GM19395 (cell line): ENCODE measurements around the gene FUT3.
"Not testable (repeated sequence)": the region's sequence is repeated elsewhere in the genome, so short reads cannot be mapped to it uniquely, and the experiment has no call there.

Experiments
- ATAC-seq: cut with Tn5 transposase; IDR thresholded peaks from one replicate; pipeline ENCODE4 v1.9.1; 2021; ENCODE audit warnings: mild to moderate bottlenecking, moderate library complexity; ENCODE audit not compliant: unreplicated experiment

Gene FUT3

DNA sequence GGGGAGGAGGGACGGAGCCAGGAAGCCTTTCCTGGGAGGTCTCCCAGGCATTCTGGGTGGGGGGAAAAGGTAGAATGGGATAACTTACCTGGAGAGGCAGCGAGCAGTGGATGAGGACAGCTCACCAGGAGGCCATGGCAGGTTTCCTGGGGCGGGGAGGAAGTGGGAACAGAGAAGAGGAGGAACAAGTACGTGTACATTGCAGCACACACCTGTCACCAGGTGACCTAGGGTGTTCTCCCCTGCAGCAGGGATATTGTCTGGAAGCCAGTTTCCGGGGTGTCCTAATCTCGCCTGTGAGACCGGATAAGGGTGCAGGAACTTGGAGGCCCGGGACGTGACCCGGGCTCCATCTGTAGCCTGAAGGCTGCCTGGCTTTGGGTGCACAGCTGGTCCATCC lies at the start of gene FUT3:
FUT3 (minus strand) TSS at position 148 of the 400 bp plus-strand sequence.
- no peak for ATAC-seq

DNA sequence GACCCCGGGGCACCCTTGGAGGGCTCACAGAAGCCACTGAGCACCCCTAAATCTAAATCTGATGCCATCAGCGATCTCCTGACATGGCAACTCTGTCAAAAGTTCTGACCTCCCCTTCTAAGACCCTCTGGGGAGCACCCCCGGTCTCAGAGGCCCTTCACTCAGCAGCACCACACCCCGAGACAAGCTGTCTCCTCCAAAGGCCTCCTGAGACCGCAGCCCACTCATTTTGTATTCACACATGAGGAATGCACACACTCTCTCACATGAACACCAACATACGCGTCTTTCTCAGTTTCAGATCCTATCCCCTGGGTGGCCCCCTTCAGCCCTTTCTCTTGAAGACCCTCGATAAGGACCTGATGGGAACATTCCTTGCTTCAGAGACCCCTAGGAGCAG lies 49.7 kb upstream of the FUT3 start:
- ATAC-seq, result no peak

DNA sequence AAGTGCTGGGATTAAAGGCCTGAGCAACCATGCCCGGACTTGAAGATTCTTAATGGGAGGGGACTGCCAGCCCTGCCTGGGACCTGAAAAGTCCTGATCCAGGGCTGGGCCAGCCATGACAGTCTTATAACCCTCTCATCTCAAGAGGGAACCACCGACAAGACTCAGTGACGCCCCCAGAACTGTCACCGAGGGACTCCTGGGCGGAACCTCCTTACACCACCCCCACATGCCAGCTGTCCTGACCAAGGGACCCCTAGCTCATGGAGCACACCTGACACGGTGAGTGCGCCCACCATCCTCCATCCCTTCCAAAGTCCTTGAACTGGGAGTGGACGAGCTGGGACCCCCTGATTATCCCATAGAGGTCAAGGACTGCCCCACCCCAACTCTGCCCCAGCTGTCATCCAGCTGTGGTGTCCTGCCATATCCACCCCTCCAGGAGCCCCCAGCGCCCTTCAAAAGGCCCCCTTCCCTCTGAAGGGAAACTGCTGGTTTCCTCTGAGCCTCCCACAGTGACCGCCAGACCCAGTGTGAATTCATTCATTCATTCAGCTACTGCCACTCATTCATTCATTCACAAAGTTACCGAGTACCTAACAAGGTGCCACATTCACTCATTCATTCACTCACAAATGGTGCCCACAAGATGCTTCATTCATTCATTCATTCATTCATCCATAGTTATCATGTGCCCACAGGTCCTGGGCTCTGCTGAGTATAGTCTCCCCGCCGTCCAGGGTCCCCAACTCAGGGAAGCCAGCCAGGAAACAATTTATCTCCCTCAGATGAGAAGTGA lies 48.7 kb upstream of the FUT3 start:
- ATAC-seq, result no peak

DNA sequence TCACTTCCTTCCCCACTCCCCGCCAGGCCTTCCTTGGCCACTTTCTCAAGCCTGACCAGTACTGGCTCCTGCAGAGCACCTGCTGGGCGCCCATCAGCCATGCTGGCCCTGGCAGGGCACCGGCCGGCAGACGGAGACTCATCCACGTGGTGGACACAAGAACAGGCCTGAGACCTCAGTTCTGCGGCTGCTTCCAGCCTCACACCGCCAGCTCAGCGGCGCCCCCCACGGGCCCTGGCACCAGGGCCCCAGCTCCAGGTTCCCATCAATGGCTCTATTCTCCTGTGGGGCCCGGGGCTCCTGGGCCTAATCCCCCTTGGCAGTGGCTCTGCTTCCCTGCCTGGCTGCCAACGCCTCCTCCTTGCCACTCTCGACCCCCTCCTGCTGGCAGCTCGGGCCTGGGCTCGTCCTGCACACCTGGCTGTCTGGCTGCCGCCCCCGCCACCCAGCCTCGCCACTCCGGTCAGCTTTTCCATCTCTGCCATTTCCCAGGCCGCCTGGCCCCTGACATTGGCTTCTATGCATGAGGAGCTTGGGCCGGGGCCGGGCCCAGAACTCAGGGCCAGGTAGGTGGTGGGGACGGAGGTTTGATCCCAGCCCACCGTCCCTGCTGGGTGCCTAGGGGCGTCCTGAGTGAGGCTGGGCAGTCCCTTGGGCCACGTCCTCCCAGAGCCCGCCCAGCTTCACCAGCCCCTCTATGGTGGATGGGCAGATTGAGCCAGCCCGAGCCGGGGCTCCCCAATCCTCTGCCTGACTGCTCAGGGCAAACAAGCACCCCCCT lies 46.1 kb upstream of the FUT3 start:
- ATAC-seq, result no peak

DNA sequence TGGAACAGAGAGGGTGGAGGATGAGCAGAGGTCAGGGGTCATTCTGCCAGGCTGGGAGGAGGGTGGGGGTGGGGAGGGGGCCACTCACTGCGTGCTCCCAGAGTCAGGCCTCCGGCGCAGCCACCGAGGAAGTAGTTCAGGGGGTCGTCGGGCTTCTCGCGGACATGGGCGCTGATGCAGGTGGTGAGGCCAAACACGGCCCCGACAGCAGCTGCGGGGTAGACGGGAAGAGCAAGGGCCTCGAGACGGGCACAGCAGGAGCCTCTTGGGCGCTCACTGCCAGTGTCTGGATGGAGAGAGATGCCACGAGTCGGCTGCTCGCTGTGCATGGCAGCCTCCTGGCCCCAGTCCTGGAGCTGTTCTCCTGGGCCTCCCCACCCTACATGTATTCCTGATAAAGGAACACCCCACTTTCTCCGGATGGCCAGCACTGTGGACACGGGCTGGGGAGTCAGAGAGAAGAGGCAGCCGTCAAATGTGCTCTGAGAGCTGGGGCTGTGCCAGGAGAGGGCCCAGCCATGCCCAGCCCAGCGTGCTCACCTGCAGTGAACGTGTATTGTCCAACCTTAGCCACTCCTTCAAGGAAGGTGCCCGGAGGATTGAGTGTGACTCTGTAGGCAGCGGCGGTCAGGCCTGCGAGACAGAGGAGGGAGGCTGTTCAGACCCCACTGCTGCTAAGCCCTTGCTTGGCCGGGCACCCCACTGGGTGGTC lies 45.3 kb upstream of the FUT3 start:
- ATAC-seq, result no peak

DNA sequence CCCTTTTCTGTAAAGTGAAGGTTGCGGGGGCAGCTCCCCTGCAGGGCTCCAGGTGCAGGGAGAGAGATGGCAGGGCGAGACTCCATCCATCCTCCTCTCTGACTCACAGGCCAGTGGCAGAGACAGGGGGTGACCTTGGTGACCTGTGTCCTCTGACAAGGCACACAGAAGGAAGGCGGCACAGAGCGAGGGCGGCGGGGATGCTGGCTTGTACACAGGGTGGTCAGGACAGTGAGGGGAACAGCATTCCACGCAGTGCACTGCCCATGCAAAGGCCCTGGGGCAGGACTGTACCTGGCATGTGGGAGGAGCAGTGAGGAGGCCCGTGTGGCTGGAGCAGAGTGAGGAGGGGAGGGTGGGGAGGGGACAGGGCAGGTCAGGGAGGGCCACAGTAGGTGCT lies 44.6 kb upstream of the FUT3 start:
- no peak for ATAC-seq

DNA sequence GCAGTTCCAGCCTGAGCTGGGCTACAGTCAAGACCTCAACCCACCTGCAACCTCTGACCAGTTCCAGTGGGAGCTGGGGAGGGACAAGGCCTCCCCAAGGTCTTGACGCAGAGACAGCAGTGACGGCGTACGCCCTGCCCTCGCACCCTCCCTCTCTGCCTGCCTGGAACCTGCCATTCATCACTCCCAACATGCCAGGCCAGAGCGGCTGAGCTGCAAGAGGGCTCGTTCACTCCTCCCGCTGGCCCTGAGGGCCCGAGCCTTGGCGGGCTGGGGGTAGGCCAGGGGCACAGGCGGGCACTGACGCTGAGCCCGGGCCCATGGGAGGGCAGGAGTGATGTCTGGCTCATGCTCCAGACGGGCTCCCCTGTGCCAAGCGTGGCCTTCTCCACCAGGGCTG lies 44.2 kb upstream of the FUT3 start:
- ATAC-seq, result no peak

DNA sequence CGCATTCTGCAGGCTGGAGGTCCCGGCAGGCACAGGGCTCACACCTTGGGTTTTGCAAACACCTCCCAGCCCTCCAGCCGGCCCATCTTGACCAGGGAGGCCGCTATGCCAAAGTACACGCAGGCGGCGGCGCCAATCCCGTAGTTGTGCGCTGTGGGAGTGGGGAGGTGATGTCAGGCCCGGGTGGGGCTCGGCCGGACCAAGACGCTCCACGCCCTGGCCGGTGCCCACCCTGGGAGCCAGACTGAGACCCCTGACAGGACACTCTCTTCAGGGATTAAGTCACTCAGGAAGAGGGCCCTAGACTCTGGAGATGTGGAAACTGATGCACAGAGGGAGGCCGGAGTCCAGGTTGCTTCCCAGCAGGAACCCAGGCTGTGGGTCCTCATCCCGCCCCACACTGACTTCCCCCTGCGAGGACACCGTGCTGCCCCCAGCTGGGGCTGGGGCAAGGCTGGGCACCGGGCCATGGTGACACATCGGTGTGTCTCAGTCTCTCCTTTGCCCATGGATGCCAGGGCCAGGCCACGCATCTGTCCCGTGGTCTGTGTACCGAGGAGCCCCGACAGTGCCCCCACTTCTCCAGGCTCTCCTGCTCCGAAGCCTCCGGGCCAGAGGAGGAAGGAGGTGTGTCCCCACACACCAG lies 43.6 kb upstream of the FUT3 start:
- no peak for ATAC-seq

DNA sequence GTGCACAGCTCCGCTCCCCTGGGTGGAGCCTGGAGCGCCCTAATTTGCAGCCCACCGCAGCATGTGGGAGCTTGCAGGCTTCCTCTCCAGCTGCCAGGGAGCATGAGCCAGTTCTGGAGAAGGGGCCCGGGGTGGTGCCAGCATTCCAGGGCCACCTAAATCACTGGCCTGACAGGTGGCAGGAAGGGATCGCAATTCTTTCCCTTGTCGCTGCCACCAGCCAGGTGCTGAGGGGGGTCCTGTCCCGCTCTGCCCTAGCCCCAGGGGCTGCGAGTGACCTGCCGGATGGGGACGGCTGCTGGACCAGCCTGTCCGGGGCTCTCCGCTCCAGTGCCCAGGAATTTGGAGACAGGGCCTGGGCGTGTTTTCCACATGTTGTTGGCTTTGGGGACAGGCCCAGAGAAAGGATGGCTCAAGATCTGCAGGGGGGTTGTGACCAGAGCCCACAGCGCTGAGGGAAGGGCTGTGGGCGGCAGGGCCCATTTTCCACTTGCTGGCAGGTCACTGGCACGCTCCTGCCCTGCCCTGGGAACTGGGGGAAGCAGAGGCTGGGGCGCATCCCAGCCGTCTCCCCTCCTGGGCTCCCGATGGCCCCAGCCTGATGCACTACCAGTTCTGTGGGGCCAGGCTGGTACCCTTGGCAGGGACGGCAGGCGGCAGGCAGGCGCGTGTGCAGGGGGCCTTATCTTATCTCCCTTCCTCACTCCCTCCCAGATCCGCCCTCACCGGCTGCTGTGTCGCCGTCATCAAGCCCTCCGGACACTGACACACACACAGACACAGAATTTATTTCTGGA lies 42.9 kb upstream of the FUT3 start:
- no peak for ATAC-seq

DNA sequence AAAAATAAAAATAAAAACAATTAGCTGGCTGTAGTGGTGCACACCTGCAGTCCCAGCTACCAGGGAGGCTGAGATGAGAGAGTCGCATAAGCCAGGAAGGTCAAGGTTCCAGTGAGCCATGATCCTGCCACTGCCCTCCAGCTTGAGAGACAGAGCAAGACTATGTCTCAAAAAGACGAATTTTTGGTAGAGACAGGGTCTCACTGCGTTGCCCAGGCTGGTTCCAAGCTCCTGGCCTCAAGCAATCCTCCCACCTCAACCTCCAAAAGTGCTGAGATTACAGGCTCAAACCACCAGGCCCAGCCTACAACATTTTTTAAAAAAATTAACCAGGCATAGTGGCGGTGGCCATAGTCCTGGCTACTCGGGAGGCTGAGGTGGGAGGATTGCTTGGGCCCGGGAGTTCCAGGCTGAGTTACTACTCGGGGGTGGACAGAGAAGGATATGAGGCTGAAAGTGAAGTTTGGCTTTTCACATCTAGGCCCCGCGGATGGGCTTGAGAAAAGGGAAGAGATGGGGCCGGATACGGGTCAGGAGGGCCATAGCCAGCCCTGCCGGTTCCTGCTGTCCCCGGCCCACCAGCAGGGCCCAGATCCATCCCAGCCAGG lies 42.2 kb upstream of the FUT3 start:
- ATAC-seq, result no peak

DNA sequence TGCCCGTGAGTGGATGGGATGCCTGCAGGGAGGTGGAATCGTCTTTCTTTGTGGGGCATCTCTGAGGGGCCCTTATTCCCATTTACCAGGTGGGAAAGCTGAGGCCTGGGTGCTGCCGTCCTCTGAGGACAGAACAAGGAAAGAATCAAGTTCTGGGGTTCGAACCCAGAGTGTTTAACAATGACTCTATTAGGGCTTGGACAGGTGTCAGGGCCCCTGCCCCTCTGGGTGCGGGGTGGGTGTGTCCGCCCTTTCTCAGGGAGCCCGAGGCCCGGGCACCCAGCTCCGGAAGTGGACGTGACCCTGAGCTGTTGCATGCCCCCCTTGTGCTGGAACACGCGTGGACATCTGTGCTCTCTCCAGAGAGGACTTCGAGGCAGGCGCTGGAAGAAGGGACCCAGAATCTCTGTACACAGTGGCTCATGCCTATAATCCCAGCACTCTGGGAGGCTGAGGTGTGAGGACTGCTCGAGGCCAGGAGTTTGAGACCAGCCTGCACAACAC lies 41.6 kb upstream of the FUT3 start:
- no peak for ATAC-seq

DNA sequence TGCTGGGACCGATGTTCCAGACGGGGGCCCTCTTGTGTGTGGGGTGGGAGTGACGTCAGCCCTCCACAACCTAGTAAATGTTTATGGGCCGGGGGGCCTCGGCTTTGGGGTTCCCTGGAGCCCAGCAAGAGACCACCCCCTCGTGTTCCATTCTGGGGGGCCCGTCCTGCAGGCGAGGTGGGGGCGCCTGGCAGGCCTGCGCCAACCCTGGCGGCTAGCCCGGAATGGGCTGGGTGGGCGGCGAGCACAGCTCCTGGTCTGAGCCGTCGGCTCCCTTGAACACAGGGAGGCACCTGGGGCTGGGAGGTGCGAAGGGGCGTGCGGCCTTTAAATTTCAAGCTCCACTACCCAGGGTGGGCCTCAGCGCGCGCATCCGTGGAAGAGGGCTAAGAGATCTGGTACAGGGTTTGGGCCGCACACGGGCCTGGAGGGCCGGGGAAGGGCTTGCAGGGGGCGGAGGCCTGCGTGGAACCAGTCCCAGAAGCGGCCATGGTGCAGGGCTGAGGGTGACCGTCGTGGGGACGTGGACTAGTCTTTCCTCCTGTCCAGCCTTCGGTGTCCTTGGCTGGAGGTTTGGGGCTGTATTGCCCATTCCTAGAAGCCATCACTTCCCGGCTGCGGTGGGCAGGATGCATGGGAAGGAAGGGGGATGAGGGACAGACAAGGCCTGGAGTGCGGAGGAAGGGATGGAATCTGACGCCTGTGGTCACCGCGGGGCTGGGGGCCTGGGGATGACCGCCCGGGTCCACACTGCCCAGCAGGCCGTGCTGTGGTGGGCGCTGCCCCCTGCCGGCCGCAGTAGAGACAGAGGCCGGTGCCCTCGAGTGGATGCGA lies 40.9 kb upstream of the FUT3 start:
- no peak for ATAC-seq

DNA sequence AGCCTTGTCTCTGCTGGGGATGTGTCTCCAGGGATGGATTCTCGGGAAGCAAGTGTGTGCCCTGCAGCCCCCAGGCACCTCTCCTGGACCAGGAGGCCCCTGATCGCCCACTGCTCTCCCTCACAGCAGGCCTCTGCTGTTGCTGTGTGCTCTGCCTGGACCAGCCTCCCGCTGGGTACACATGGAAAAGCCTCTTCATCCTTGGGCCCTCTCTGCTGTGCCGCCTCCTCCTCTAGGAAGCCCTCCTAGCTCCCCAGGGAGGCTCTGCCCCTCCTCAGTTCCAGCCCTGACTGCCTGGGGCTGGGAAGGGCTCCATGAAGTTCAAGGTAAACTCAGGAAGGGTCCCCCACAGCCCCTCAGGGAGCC lies 40.3 kb upstream of the FUT3 start:
- ATAC-seq, result no peak

DNA sequence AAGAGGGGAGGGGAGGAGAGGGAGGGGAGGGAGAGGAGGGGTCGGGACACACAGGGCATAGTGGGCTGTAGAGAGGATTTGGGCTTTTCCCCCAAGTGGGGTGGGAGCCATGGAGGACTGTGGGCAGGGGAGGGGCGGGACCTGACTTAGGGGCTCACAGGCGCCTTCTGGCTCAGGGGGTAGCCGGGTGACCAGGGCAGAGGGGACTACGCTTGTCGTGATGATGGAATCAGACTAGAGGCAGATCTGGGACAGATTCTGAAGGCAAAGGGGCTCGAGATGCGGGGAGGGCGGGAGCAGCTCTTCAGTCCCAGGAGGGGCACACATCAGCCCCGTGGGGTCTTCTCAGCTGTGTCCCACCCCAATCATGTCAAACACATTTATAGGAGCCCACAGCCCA lies 38.9 kb upstream of the FUT3 start:
- ATAC-seq, result no peak

DNA sequence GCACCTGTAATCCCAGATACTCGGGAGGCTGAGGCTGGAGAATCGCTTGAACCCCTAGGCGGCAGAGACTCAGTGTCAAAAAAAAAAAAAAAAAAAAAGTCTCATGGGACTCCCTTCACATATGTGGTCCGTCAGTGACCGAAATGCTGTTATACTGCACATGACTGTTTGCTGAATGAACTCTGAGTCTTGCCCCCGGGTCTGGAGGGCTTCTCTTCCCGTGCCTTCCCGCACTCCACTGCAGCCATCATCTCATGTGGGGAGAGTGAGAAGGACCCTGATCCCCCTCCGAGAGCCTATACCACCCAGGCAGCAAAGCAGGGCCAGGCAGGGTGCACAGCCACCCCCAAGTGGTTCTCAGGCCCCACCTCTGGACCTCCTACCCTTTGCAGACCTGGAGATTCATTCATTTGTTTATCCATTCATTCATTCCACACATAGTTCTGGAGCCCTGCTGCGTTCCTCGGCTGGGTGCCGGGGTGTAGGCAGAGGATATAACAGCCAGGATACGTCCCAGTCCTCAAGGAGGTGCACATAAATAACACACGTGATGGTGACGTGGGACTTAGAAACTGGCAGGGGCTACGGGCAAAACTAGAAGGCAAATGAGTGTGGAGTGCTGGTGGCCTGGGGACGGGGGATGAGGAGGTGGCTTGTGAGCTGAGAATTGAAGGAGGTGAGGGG lies 38.2 kb upstream of the FUT3 start:
- ATAC-seq, result no peak

DNA sequence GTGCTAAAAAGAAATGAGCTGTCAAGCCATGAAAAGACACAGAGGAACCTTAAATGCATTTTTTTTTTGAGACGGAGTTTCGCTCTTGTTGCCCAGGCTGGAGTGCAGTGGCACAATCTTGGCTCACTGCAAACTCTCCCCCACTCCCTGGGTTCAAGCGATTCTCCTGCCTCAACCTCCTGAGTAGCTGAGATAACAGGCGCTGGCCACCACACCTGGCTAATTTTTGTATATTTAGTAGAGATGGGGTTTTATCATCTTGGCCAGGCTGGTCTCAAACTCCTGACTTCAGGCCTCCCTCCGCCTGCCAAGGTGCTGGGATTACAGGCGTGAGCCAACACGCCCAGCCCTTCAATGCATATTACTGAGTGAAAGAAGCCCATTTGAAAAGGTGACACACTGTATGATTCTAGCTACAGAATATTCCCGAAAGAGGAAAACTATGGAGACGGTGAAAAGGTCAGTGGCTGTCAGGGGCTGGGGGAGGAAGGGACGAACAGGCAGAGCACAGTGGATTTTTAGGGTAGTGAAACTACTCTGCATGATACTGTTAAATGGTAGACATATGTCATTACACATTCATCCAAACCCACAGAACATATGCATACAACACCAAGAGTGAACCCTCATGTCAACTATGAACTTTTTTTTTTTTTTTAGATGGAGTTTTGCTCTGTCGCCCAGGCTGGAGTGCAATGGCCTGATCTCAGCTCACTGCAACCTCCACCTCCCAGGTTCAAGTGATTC lies 33.0 kb upstream of the FUT3 start:
- not testable (repeated sequence) for ATAC-seq

DNA sequence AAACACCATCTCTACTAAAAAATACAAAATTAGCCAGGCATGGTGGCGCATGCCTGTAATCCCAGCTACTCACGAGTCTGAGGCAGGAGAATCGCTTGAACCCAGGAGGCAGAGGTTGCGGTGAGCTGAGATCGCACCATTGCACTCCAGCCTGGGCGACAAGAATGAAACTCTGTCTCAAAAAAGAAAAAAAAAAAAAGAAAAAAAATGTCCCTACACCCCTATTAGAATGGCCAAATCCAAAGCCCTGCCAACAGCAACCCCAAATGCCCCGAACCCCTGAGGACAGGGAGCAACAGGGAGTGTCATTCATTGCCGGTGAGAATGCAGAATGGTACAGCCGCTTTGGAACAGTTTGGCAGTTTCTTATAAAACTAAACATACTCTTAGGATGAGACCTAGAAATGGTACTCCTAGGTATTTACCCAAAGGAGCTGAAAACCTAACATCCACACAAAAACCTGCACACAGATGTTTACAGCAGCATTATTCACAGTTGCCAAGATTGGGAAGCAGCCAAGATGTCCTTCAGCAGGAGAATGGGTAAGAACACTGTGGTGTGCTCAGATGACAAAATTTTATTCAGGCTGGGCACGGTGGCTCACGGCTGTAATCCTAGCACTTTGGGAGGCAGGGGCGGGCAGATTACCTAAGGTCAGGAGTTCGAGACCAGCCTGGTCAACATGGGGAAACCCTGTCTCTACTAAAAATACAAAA lies 32.1 kb upstream of the FUT3 start:
- ATAC-seq, result not testable (repeated sequence)
